Kidney (tissue), 14 donors: ENCODE results near the gene PAXIP1. TPM values are rescaled to one million over a fixed set of nuclear protein-coding genes. Genes with fewer than 3 reads are reported as not detected.

Experiments used
- DNase-seq, 5 donors: peaks; one replicate each; pipeline ENCODE4 v3.0.0-alpha.2; 2013 to 2020
- FAIRE-seq: peaks from 2 replicates; lab custom pipeline; 2012; peaks lifted over from hg19 to GRCh38; lab: Jason Lieb, UNC
- H3K27ac ChIP-seq, 2 donors: one replicate each; pipeline ENCODE4 v1.7.0; 2013; ENCODE audit warnings: low read depth in 2 of 2, low read length in 2 of 2, inconsistent platforms in 1 of 2
- H3K27me3 ChIP-seq: one replicate; pipeline ENCODE4 v1.7.1; 2013; ENCODE audit warnings: low read length, inconsistent platforms; ENCODE audit not compliant: control insufficient read depth, insufficient read depth
- H3K36me3 ChIP-seq, 3 donors: one replicate each; pipeline versions ENCODE4 v1.7.0 to v1.7.1; 2013; ENCODE audit warnings: low read length in 3 of 3, control low read depth in 1 of 3, inconsistent platforms in 1 of 3; ENCODE audit not compliant: insufficient read depth in 3 of 3, control insufficient read depth in 2 of 3
- H3K4me1 ChIP-seq, 3 donors: one replicate each; pipeline versions ENCODE4 v1.7.0 to v1.7.1; 2013; ENCODE audit warnings: low read length in 3 of 3, inconsistent platforms in 1 of 3, low read depth in 1 of 3; ENCODE audit not compliant: control insufficient read depth in 2 of 3, insufficient read depth in 2 of 3
- H3K4me3 ChIP-seq, 3 donors: one replicate each; pipeline versions ENCODE4 v1.7.0 to v1.8.1; 2013; ENCODE audit warnings: low read length in 3 of 3, control low read depth in 1 of 3, inconsistent platforms in 1 of 3
- H3K9ac ChIP-seq, 3 donors: one replicate each; pipeline versions ENCODE4 v1.7.0 to v1.7.1; 2013; ENCODE audit warnings: low read length in 3 of 3, control low read depth in 1 of 3, inconsistent platforms in 1 of 3
- H3K9me3 ChIP-seq, 3 donors: one replicate each; pipeline versions ENCODE4 v1.7.0 to v1.7.1; 2013; ENCODE audit warnings: low read length in 3 of 3, control low read depth in 1 of 3, inconsistent platforms in 1 of 3; ENCODE audit not compliant: control insufficient read depth in 2 of 3, insufficient read depth in 1 of 3
- intact Hi-C: fragments of 100-400 bp; cut with DNase I; formaldehyde crosslinking; loops from one replicate; pipeline ENCODE4 v1.11.1; 2022
- polyA plus RNA-seq: library from polyadenylated mRNA; stranded (reverse); fragments of 350-450 nt; fragmentation: Illumina TruSeq; extraction: RNeasy Lipid Tissue Mini Kit (QIAGEN cat#74804); gene quantifications from one replicate; pipeline ENCODE4 v1.2.3, GENCODE V29; 2014; ENCODE audit warnings: low read depth, low replicate concordance; ENCODE audit not compliant: insufficient read depth
- total RNA-seq: library from RNA; stranded (reverse); fragmentation: NEBNext Ultra II Directional; extraction: Animal tissue kit (Norgen Biotek cat#: 25700); gene quantifications from one replicate; pipeline ENCODE4 v1.2.1, GENCODE V29; 2021
- TF ChIP-seq, protein P1 (sequence below): IDR thresholded peaks from 3 replicates; pipeline ENCODE4 v1.5.1; 2012; ENCODE audit warnings: mild to moderate bottlenecking, moderate library complexity, borderline replicate concordance; ENCODE audit not compliant: insufficient read depth; ENCODE audit errors: extremely low read depth
- donor health status: control.
- donor health status: control.
- donor health status: control.
- donor health status: control.
- donor health status: control.
- donor health status: DM: yes; HTN: yes; CAD: no.
- donor health status: Normal renal cell carcinoma (clear cell type).

Gene PAXIP1
- total and polyA plus RNA-seq, 2 donors from 2014 or later: 3.9 to 10.7 TPM

DNA sequence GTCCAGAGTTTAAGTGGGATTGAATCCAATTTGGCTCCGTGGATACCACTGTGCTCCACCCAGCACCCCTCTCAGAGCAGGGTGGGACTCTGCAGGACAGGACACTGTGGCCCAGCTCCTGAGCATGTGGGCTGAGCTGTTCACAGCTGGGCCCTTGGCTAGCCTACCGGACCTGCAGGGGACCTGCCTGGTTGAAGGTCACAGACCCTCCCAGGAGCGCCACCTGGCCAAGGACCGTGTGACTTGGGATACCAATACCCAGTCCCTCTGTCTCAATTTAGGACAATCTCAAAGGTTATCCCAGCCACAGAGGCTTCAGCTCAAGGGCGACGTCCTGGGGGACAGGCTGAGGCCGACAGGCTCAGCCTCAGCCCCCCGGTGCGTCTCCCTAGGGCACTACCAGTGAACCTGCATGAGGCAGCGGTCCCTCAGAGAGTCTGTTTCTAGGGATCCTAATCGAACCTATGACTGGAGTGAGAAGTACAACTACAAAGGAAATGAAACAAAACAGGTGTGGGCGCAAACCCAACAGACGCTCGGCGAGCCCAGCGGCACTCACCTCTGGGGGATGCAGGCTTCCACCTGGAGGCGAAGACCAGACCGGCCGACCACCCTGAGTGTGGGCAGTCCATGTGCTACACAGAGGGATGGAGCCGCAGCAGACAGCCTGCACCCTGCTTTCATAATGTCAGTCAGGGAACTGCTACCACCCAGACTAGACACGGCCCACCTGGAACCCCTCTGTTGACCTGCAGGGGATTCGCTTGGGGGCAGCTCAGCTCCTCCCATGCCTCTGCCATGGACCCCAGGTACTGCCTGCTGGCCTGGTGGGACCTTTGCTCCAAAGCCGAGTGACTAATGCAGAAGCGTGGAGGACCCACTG, 103.7 kb downstream of the PAXIP1 start:
- Histone ChIP-seq H3K27me3 (no peaks in the 10 kb centered on the region), H3K9ac (no peak overlapping the region), H3K27ac (no peak overlapping the region), H3K36me3 (no peaks in the 10 kb centered on the region), H3K4me1 (no peaks in the 10 kb centered on the region), H3K9me3 (no peaks in the 10 kb centered on the region), H3K4me3 (no peak overlapping the region)
- FAIRE-seq: no peak
- intact Hi-C loops: no loop called here
- TF ChIP-seq, protein P1, sequence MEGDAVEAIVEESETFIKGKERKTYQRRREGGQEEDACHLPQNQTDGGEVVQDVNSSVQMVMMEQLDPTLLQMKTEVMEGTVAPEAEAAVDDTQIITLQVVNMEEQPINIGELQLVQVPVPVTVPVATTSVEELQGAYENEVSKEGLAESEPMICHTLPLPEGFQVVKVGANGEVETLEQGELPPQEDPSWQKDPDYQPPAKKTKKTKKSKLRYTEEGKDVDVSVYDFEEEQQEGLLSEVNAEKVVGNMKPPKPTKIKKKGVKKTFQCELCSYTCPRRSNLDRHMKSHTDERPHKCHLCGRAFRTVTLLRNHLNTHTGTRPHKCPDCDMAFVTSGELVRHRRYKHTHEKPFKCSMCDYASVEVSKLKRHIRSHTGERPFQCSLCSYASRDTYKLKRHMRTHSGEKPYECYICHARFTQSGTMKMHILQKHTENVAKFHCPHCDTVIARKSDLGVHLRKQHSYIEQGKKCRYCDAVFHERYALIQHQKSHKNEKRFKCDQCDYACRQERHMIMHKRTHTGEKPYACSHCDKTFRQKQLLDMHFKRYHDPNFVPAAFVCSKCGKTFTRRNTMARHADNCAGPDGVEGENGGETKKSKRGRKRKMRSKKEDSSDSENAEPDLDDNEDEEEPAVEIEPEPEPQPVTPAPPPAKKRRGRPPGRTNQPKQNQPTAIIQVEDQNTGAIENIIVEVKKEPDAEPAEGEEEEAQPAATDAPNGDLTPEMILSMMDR: no peak
- peak in 1 of 5 donors; percentile 67 for DNase-seq

DNA sequence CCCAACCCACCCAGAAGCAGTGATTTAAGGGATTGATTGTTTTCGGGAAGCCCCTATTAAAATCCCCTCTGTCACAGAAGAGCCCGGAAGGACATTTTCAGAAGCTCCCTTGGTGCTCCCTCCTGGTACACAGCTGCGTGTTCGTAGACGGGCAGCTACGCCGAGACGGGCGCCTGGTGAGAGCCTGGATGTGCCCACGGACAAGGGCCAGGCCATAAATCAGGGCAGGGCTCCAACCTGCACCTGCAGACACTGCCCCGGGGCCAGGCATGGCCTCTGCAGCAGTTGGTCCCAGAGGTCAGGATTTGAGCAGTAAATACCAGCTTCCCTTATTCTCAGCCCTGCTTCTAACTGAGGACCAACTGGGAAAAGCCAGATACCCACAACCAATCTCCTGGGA, 106.8 kb downstream of the PAXIP1 start:
- no peak for FAIRE-seq

More for the DNA sequence above, 106.8 kb downstream of the PAXIP1 start:
- H3K27me3 ChIP-seq: no peaks in the 10 kb centered on the region
- H3K9me3 ChIP-seq: no peaks in the 10 kb centered on the region
- H3K36me3 ChIP-seq: no peaks in the 10 kb centered on the region
- H3K4me3 ChIP-seq: no peak overlapping the region
- H3K9ac ChIP-seq: no peak overlapping the region
- no peak for DNase-seq
- H3K4me1 ChIP-seq: no peaks in the 10 kb centered on the region
- intact Hi-C loops: no loop called here
- no peak overlapping the region for H3K27ac ChIP-seq
- TF ChIP-seq, protein P1: no peak

Other genes with a start within 250 kb of the PAXIP1 start
- gene HTR5A, start 67.2 kb upstream of the PAXIP1 start, total RNA-seq: not detected
- gene HTR5A, start 67.2 kb upstream of the PAXIP1 start, polyA plus RNA-seq: not detected